Adrenal gland (tissue), 12 donors: ENCODE data around the gene PRKCE. TPM values are rescaled to one million over a fixed set of nuclear protein-coding genes. Genes with fewer than 3 reads are reported as not detected.

ENCODE experiments used
- DNase-seq, 7 donors: peaks; one replicate each; pipeline ENCODE4 v3.0.0-alpha.2; 2019 to 2020
- H3K27ac ChIP-seq, 5 donors: fragments of 200-600 bp; sonication (generic) in 4 of 5; 1 replicate in 3 of 5; 2 replicates in 2 of 5; pipeline versions ENCODE4 v1.5.1 to v1.8.0; 2016 to 2020; ENCODE audit warnings: mild to moderate bottlenecking in 1 of 5
- H3K27me3 ChIP-seq: fragments of 200-600 bp; 2 replicates; pipeline ENCODE4 v1.8.0; 2021
- H3K36me3 ChIP-seq, 2 donors: fragments of 200-600 bp; replicated peaks in 1 of 2; 1 replicate in 1 of 2; 2 replicates in 1 of 2; pipeline versions ENCODE4 v1.5.1 to v1.8.0; 2018 to 2022
- H3K4me1 ChIP-seq, 2 donors: fragments of 200-600 bp; replicated peaks in 1 of 2; 1 replicate in 1 of 2; 2 replicates in 1 of 2; pipeline versions ENCODE4 v1.5.1 to v1.8.0; 2018 to 2021
- H3K4me3 ChIP-seq, 4 donors: fragments of 200-600 bp; sonication (generic) in 3 of 4; one replicate each; pipeline ENCODE4 v1.5.1; 2016 to 2018
- H3K9me3 ChIP-seq, 3 donors: fragments of 200-600 bp; sonication (generic) in 1 of 3; replicated peaks in 1 of 3; 1 replicate in 2 of 3; 2 replicates in 1 of 3; pipeline versions ENCODE4 v1.5.1 to v1.8.0; 2016 to 2021
- POLR2A ChIP-seq, 2 donors: fragments of 450-650 bp; IDR thresholded peaks; one replicate each; pipeline ENCODE4 v1.6.1; 2017; ENCODE audit warnings: antibody characterized with exemption in 2 of 2, mild to moderate bottlenecking in 2 of 2, moderate library complexity in 1 of 2
- WGBS, 4 donors: extraction: QIAGEN DNeasy Blood & Tissue Kit in 2 of 4; methylation state at CpG; one replicate each; pipeline versions ENCODE4 v1.1.5 to v1.1.7; 2013 to 2017; 5-methylcytosine and 5-hydroxymethylcytosine counted together
- intact Hi-C, 2 donors: fragments of 100-400 bp; cut with DNase I; formaldehyde crosslinking; loops; one replicate each; pipeline versions ENCODE4 v1.14.1 to v1.15.0; 2022 to 2023
- polyA plus RNA-seq, 3 donors: library from polyadenylated mRNA; stranded (reverse); fragments of 200-250 nt in 2 of 3; fragments of 350-450 nt in 1 of 3; fragmentation: Illumina TruSeq in 1 of 3; extraction: RNeasy Lipid Tissue Mini Kit (QIAGEN cat#74804) in 1 of 3; gene quantifications; one replicate each; pipeline ENCODE4 v1.2.3, GENCODE V29; 2013 to 2014
- total RNA-seq, 9 donors: library from RNA; depleted of rRNA in 4 of 9; stranded (reverse); fragments of >200 nt in 4 of 9; fragments of 120-200 nt in 1 of 9; fragmentation: NEBNext Ultra II Directional in 1 of 9; extraction: Animal tissue kit (Norgen Biotek cat#: 25700) in 1 of 9; gene quantifications; one replicate each; pipeline versions ENCODE4 v1.1.0 to v1.2.4, GENCODE V29; 2013 to 2023
- TF ChIP-seq, protein P1 (sequence below), 6 experiments: fragments of 450-650 bp in 4 of 6; fragments of 200-600 bp in 2 of 6; sonication (generic) in 1 of 6; IDR thresholded peaks; 1 replicate in 5 of 6; 2 replicates in 1 of 6; pipeline versions ENCODE4 v1.5.1 to v1.8.0; 2016 to 2021; ENCODE audit warnings: antibody characterized with exemption in 6 of 6, mild to moderate bottlenecking in 2 of 6, moderate library complexity in 1 of 6
- donor health status: healthy with polysubstance abuse.
- donor health status: Bipolar disorder and iron deficiency.
- donor health status: DM: yes; HTN: yes; CAD: no.
- donor health status: DM: no; HTN: no; CAD: no.
- donor health status: DM: no; HTN: no; CAD: no.
- donor health status: DM: yes; HTN: yes; CAD: no.

Gene PRKCE
- total and polyA plus RNA-seq, 12 donors: 1.9 to 19.2 (median 8.0) TPM

DNA sequence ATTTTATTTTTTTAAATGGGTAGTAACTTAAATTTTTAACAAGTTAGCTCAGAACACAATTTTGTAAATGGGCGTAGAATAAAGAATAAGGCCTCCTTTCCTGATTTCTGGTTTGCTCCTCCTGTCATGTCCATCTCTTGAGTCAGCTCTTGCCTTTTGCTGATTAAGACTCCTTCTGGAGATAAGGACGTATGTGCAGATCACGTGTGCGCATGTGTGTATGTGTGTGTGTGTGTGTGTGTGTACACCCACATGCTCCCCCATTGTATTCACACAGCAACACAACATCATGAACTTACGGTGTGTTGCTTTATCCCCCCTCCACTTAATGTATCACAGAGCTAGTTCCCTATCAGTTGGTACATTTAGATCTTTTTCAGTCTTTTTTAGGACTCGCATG is 182.9 kb downstream of the PRKCE start:
- 82 to 91% (median 87%) methylated on average over 6 of the region's 6 CpGs for WGBS, 4 donors
- Histone ChIP-seq H3K4me3 (no peak overlapping the region), H3K27ac (no peak overlapping the region), H3K27me3 (no peaks in the 10 kb centered on the region), H3K4me1 (peaks cover 0 to 6% of the 10 kb centered on the region in 2 donors), H3K9me3 (no peaks in the 10 kb centered on the region), H3K36me3 (no peaks in the 10 kb centered on the region)
- intact Hi-C loops: no loop called here
- TF ChIP-seq POLR2A (IDR thresholded peaks at IDR 0.05): no peak
- TF ChIP-seq, protein P1, sequence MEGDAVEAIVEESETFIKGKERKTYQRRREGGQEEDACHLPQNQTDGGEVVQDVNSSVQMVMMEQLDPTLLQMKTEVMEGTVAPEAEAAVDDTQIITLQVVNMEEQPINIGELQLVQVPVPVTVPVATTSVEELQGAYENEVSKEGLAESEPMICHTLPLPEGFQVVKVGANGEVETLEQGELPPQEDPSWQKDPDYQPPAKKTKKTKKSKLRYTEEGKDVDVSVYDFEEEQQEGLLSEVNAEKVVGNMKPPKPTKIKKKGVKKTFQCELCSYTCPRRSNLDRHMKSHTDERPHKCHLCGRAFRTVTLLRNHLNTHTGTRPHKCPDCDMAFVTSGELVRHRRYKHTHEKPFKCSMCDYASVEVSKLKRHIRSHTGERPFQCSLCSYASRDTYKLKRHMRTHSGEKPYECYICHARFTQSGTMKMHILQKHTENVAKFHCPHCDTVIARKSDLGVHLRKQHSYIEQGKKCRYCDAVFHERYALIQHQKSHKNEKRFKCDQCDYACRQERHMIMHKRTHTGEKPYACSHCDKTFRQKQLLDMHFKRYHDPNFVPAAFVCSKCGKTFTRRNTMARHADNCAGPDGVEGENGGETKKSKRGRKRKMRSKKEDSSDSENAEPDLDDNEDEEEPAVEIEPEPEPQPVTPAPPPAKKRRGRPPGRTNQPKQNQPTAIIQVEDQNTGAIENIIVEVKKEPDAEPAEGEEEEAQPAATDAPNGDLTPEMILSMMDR (IDR thresholded peaks at IDR 0.05): no peak
- no peak for DNase-seq

DNA sequence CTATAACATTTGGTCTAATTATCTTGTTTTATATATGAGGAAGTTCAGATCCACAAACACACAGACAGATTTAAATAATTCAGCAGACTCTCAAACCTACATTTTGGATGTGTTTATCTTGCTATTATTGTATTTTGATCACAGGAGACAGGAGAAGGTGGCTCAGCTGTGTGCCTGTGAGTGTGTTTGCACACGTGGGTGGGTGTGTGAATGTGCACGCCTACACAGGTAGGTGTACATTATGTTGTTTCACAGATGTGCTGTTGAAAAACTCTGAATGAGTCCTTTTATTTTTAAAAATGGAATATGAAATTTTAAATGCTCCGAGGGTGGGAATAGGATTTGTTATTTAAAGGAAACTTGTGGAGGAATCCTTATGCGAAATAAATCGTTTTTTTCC is 183.4 kb downstream of the PRKCE start:
- no peak for TF ChIP-seq POLR2A (IDR thresholded peaks at IDR 0.05)
- TF ChIP-seq, protein P1 (IDR thresholded peaks at IDR 0.05): no peak
- Histone ChIP-seq H3K4me1 (peaks cover 0 to 9% of the 10 kb centered on the region in 2 donors), H3K36me3 (no peaks in the 10 kb centered on the region), H3K27me3 (no peaks in the 10 kb centered on the region), H3K9me3 (no peaks in the 10 kb centered on the region), H3K27ac (no peak overlapping the region), H3K4me3 (no peak overlapping the region)
- DNase-seq: no peak
- intact Hi-C loops: no loop called here
- WGBS, 4 donors: 91 to 94% (median 93%) methylated on average over 5 of the region's 5 CpGs

DNA sequence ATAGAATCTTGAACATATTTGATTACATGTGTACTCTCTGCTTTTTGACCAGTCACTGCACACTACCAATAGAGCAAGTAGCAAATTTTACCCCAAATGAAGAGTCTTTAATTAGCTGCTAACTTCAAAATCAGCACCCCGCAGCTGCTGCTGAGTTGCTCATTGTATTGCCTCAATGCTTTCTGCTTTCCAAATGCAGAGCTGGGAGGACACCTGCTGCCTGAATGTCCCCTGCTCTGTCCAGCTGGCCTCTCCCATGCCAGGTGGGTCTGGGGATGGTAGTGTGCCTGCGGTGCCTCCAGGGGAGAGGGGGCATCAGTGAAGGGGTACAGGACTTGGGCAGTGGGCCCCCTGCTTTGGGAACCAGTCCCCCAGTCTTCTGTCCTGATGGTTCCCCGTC is 184.8 kb downstream of the PRKCE start:
- 86 to 92% (median 87%) methylated on average over 2 to 3 of the region's 3 CpGs for WGBS, 4 donors
- Histone ChIP-seq H3K4me3 (no peak overlapping the region), H3K36me3 (no peaks in the 10 kb centered on the region), H3K27ac (no peak overlapping the region), H3K9me3 (no peaks in the 10 kb centered on the region), H3K4me1 (peaks cover 0 to 10% of the 10 kb centered on the region in 2 donors), H3K27me3 (no peaks in the 10 kb centered on the region)
- no peak for DNase-seq
- intact Hi-C loops: no loop called here
- TF ChIP-seq, protein P1 (IDR thresholded peaks at IDR 0.05): no peak
- no peak for TF ChIP-seq POLR2A (IDR thresholded peaks at IDR 0.05)

DNA sequence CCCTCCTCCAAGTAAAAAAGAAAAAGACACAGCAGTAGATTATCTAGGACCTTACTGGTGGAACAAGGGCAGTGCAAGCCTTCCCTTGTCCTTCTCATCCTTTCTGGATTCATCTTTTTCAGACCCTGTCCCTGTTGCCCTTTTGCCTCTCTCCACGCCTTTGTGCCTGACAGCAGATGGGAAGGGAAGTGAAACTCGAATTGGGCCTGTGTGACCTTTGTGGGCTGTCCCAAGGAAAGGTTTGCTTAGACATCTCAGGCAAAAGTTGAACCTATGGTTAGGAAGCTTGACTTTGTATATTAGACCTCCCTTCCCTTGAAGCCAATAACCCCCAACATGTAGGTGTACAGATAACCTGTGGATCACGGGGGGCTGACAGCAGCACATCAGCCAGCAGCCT is 185.3 kb downstream of the PRKCE start:
- no peak for TF ChIP-seq POLR2A (IDR thresholded peaks at IDR 0.05)
- TF ChIP-seq, protein P1 (IDR thresholded peaks at IDR 0.05): no peak
- intact Hi-C loops: no loop called here
- H3K36me3 ChIP-seq: no peaks in the 10 kb centered on the region
- no peaks in the 10 kb centered on the region for H3K9me3 ChIP-seq
- no peaks in the 10 kb centered on the region for H3K27me3 ChIP-seq
- DNase-seq: no peak
- H3K4me1 ChIP-seq: peaks cover 0 to 14% of the 10 kb centered on the region in 2 donors
- H3K27ac ChIP-seq: no peak overlapping the region
- no peak overlapping the region for H3K4me3 ChIP-seq
- WGBS, 4 donors: 63 to 80% (median 75%) methylated on average over 3 of the region's 3 CpGs
